GM13976 (cell line): ENCODE results near the gene NAT14.

Experiments
- DNase-seq: peaks from one replicate; pipeline ENCODE4 v3.0.0; 2012; ENCODE audit warnings: low spot score
- CTCF ChIP-seq: IDR thresholded peaks from 2 replicates; pipeline ENCODE4 v1.5.1; 2012; ENCODE audit warnings: borderline replicate concordance, mild to moderate bottlenecking; ENCODE audit not compliant: insufficient read depth; ENCODE audit errors: extremely low read depth, missing control alignments, control extremely low read depth
- in situ Hi-C: fragments of 300-500 bp; cut with MboI; formaldehyde crosslinking; loops from one replicate; pipeline ENCODE4 v1.12.0; 2022; ENCODE audit warnings: low sequenced_read_pairs, mixed read lengths, inconsistent platforms; ENCODE audit not compliant: unreplicated experiment

Gene NAT14

GRCh38 chr19:55482967-55483705 is 1.9 kb upstream of the NAT14 start:
- in situ Hi-C loops = no loop called here

GRCh38 chr19:55483706-55484592 is 1.0 kb upstream of the NAT14 start:
- no peak for DNase-seq
- no peak for TF ChIP-seq CTCF
- in situ Hi-C loops = no loop called here

More at GRCh38 chr19:55482967-55483705, 1.9 kb upstream of the NAT14 start:
- DNase-seq = no peak
- no peak for TF ChIP-seq CTCF

- no peak for DNase-seq
- in situ Hi-C loops = no loop called here
- TF ChIP-seq CTCF = no peak
Observed at GRCh38 chr19:55485439-55486011, 537 bp downstream of the NAT14 start.

GRCh38 chr19:55486043-55486970 is 1.3 kb downstream of the NAT14 start:
- in situ Hi-C loops = no loop called here
- TF ChIP-seq CTCF = no peak
- DNase-seq = no peak

GRCh38 chr19:55486971-55487923 is 2.3 kb downstream of the NAT14 start:
- no peak for TF ChIP-seq CTCF
- in situ Hi-C loops = no loop called here
- DNase-seq = no peak
